Measurements from ENCODE around the gene LAMA4. TPM values are rescaled to one million over a fixed set of nuclear protein-coding genes. Genes with fewer than 3 reads are reported as not detected.

LAMA4 gene
- polyA plus RNA-seq, 2 of the 4 experiments (the other 2 are of a cell fraction): 1.0 to 3.1 TPM

- TF ChIP-seq ATOH8 (CRISPR knock-in tag; IDR thresholded peaks at IDR 0.05; ENCODE audit: low read depth) (no peak), PHF8 (IDR thresholded peaks at IDR 0.05; ENCODE audit: borderline replicate concordance, low read depth) (no peak), FOXS1 (CRISPR knock-in tag; IDR thresholded peaks at IDR 0.05) (no peak), NPAS2 (CRISPR knock-in tag; IDR thresholded peaks at IDR 0.05; ENCODE audit: borderline replicate concordance) (no peak), POLR2AphosphoS2 (conservative IDR thresholded peaks at IDR 0.05; ENCODE audit: low read length) (no peak), KDM5A (IDR thresholded peaks at IDR 0.05) (no peak), CHD4 (IDR thresholded peaks at IDR 0.05; ENCODE audit: borderline replicate concordance) (no peak), MYC (IDR thresholded peaks at IDR 0.05; ENCODE audit: borderline replicate concordance, low read length) (no peak)
- TF ChIP-seq, protein P1, sequence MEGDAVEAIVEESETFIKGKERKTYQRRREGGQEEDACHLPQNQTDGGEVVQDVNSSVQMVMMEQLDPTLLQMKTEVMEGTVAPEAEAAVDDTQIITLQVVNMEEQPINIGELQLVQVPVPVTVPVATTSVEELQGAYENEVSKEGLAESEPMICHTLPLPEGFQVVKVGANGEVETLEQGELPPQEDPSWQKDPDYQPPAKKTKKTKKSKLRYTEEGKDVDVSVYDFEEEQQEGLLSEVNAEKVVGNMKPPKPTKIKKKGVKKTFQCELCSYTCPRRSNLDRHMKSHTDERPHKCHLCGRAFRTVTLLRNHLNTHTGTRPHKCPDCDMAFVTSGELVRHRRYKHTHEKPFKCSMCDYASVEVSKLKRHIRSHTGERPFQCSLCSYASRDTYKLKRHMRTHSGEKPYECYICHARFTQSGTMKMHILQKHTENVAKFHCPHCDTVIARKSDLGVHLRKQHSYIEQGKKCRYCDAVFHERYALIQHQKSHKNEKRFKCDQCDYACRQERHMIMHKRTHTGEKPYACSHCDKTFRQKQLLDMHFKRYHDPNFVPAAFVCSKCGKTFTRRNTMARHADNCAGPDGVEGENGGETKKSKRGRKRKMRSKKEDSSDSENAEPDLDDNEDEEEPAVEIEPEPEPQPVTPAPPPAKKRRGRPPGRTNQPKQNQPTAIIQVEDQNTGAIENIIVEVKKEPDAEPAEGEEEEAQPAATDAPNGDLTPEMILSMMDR (IDR thresholded peaks at IDR 0.05): no peak
These were observed 8.7 kb downstream of the LAMA4 start (continued) for GRCh38 chr6:112245511-112246203.

DNA sequence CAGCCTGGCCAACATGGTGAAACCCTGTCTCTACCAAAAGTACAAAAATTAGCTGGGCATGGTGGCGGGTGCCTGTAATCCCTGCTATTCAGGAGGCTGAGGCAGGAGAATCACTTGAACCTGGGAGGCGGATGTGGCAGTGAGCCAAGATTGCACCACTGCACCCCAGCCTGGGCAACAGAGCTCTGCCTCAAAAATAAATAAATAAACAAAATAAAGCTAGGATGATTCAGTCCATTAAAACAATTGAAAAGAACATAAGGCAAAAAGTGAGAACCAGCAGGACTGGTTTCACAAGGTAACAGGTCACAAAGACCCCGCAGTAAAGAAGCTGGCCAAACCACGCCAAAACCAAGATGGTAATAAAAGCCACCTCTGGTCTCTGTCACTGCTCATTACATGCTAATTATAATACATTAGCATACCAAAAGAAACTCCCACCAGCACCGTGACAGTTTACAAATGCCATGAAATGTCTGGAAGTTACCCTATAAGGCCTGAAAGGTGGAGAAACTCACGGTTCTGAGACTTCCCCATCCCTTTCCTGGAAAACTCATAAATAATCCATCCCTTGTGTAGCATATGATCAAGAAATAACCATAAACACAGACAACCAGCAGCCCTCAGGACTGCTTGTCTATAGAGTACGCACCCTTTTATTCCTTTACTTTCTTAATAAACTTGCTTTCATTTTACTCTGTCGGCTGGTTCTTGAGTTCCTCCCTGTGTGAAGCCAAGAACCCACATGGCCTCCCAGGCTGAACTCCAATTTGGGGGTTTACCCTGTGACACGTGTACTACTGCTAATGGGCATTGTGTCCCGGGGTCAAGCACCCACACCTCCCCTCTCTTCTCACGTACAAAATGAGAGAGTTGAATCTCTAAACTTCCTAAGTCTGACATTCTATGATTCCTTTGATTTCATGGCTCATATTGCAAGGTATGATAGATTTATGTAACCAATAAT lies 10.2 kb downstream of the LAMA4 start:
- ChIA-PET CTCF (interaction anchor here (1.0 to 1.4 kb wide), 2 partner anchors 18 to 68 kb away, joined by 3 read pairs; no protein-coding TSS in a partner anchor), POLR2A (no interaction called here)
- DNase-seq (ENCODE audit: low read depth in 1 of 2, low spot score in 1 of 2) (no peak), FAIRE-seq (no peak), ATAC-seq (no peak)
- Histone ChIP-seq H3K4me1 (no peaks in the 10 kb centered on the region), H3K9me3 (no peaks in the 10 kb centered on the region), H3K27ac (no peak overlapping the region), H3K4me3 (no peak overlapping the region), H3K4me2 (no peak overlapping the region)
- WGBS (ENCODE audit: missing lambda C conversion rate): 76% methylated on average over 11 of the region's 11 CpGs
- TF ChIP-seq SREBF2 (IDR thresholded peaks at IDR 0.05) (no peak), ATOH8 (CRISPR knock-in tag; IDR thresholded peaks at IDR 0.05; ENCODE audit: low read depth) (no peak), CHD4 (IDR thresholded peaks at IDR 0.05; ENCODE audit: borderline replicate concordance) (no peak), GATA3 (IDR thresholded peaks at IDR 0.05; ENCODE audit: borderline replicate concordance) (no peak), KDM5A (IDR thresholded peaks at IDR 0.05) (no peak), JUN (IDR thresholded peaks at IDR 0.05) (no peak), MAZ (IDR thresholded peaks at IDR 0.05; ENCODE audit: borderline replicate concordance, low read depth, low read length) (no peak), ZSCAN20 (CRISPR knock-in tag; IDR thresholded peaks at IDR 0.05) (no peak), EP300 (IDR thresholded peaks at IDR 0.05) (no peak), RNF2 (IDR thresholded peaks at IDR 0.05; ENCODE audit: borderline replicate concordance, low read depth) (no peak), ZC3H11A (IDR thresholded peaks at IDR 0.05) (no peak)
- TF ChIP-seq, protein P2, sequence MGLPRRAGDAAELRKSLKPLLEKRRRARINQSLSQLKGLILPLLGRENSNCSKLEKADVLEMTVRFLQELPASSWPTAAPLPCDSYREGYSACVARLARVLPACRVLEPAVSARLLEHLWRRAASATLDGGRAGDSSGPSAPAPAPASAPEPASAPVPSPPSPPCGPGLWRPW (IDR thresholded peaks at IDR 0.05): no peak
- TF ChIP-seq, protein P3, sequence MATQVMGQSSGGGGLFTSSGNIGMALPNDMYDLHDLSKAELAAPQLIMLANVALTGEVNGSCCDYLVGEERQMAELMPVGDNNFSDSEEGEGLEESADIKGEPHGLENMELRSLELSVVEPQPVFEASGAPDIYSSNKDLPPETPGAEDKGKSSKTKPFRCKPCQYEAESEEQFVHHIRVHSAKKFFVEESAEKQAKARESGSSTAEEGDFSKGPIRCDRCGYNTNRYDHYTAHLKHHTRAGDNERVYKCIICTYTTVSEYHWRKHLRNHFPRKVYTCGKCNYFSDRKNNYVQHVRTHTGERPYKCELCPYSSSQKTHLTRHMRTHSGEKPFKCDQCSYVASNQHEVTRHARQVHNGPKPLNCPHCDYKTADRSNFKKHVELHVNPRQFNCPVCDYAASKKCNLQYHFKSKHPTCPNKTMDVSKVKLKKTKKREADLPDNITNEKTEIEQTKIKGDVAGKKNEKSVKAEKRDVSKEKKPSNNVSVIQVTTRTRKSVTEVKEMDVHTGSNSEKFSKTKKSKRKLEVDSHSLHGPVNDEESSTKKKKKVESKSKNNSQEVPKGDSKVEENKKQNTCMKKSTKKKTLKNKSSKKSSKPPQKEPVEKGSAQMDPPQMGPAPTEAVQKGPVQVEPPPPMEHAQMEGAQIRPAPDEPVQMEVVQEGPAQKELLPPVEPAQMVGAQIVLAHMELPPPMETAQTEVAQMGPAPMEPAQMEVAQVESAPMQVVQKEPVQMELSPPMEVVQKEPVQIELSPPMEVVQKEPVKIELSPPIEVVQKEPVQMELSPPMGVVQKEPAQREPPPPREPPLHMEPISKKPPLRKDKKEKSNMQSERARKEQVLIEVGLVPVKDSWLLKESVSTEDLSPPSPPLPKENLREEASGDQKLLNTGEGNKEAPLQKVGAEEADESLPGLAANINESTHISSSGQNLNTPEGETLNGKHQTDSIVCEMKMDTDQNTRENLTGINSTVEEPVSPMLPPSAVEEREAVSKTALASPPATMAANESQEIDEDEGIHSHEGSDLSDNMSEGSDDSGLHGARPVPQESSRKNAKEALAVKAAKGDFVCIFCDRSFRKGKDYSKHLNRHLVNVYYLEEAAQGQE (IDR thresholded peaks at IDR 0.05): no peak

Data from A549 (cell line).